HG03196 (cell line): ENCODE measurements around the gene TMEFF2.

Source experiments
- ATAC-seq: cut with Tn5 transposase; IDR thresholded peaks from one replicate; pipeline ENCODE4 v1.9.1; 2021; ENCODE audit not compliant: unreplicated experiment

Gene TMEFF2

DNA sequence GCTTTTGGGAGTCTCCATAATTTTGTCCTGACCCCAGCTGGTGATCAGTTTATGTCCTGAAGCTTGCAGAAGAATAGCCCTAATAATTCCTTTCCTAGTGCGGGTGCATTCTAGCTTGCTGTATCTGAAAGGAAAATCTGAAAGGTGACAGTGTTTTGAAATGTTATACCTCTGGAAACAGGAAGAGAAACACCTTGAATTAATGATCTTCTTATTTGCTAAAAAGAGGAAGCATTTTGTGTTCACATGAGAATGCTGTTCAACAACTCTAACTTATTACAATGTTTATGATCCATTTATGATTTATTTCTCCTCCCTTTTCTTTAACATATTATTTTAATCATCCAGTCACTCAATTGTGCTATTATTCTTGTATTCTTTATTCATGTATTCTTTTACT lies 280.9 kb downstream of the TMEFF2 start:
- ATAC-seq, result no peak

DNA sequence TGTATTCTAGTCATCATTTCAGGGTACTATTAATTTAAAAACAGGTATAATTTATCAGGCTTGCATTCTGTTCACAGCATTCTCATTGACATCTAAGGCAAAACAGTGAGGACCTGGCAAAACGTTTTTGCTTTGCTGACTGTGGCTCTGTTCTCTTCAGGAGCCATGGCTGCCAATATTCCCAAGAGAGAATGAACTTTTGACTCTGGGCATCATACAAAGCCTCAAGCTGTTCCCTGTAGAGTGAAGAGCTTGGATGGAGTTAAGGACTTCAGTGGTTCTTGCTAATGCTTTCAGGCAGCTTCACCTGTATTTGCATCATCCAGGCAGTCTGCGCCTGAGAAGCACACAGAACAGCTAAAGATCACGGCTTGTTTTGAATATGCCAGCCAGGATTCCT lies 282.0 kb downstream of the TMEFF2 start:
- ATAC-seq, result no peak

DNA sequence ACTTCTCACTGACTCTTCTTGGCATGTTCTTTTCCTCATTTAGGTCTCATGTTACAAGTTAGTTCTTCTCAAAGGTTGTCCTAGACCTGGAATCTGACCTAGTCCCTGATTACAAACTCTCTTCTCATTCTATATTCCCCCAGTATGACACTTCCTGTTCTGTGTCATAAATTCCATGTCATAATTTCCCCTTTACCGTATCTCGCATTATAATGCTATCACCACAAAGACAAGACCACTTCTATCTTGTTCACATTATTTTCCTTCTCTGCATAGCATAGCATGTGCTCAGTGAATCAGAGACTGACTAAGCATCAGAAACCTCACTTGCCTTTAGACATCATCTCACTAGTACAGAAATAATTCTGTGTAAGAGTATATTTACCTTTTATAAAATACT lies 284.2 kb downstream of the TMEFF2 start:
- ATAC-seq, result no peak

DNA sequence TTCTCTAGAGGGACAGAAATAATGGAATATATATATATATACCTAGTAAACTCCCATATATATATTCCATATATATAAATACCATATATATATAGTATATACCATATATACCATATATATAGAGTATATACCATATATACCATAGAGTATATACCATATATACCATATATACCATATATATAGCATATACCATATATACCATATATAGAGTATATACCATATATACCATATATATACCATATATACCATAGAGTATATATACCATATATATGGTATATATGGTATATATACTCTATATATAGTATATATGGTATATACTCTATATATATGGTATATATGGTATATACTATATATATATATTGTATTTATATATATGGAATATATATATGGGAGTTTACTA lies 285.9 kb downstream of the TMEFF2 start:
- no peak for ATAC-seq

DNA sequence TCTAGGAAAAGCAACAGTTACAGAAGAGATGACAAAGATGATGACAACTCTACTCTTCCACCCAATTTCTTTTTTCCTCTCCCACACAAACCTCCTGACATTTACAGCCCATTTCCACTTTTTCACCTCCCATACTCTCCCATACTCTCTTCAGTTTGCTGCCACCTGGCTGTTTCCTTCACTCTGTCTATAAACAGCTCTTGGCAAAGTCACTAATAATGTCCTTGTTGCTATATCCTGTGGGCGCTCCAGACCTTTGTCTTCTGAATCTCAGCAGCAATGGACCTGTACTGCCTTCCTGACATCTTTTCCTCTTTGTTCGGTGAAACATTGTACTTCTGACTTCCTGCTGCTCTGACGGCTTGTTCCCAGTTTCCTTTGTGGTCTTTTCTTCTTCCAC lies 287.2 kb downstream of the TMEFF2 start:
- no peak for ATAC-seq

DNA sequence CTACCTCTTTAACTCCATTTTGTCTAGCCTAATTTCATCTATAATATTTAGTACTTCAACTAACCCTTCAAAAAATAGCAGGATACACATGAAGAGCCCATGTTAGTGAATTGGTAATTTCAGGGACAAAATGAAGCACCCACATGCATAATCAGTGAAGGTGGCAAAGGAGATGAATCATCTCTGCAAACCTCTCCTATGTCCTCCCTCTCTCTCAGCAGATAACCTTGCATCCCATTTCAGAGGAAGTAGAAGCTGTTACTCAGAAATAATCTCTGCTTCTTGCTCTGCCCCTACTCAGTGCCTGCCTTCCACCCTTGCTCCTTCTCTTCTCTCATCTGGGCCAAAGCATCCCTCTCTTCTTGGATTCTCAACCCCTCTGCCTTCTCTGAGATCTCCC lies 287.6 kb downstream of the TMEFF2 start:
- ATAC-seq, result no peak

GRCh38 chr2:191905336-191905735 lies 289.4 kb downstream of the TMEFF2 start:
- no peak for ATAC-seq

- ATAC-seq, result no peak
Observed at GRCh38 chr2:191901031-191901430, 293.7 kb downstream of the TMEFF2 start.

DNA sequence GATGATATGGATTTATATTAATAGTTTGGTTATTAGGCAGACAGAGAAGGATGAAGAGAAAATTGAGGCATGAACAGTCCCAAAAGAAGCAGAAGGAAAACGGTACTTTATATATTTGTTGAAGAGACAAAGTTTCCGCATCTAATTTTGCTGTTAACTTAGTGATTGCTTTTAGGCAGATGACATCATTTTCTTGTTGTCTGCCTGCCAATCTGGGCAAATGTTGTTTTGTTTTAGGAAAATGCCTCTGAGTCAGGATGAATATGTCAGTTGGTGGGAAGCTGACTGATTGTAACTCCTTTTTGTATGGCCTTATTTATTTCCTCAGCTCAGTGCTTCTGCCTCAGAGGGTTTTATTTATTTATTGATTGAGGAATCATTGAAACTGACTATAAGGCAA lies 295.3 kb downstream of the TMEFF2 start:
- no peak for ATAC-seq
